ENCODE results near the gene DLL4. TPM values are rescaled to one million over a fixed set of nuclear protein-coding genes. Genes with fewer than 3 reads are reported as not detected.

DLL4 gene
- total and polyA plus RNA-seq, 11 donors: 4.7 to 20.8 (median 11.1) TPM

DNA sequence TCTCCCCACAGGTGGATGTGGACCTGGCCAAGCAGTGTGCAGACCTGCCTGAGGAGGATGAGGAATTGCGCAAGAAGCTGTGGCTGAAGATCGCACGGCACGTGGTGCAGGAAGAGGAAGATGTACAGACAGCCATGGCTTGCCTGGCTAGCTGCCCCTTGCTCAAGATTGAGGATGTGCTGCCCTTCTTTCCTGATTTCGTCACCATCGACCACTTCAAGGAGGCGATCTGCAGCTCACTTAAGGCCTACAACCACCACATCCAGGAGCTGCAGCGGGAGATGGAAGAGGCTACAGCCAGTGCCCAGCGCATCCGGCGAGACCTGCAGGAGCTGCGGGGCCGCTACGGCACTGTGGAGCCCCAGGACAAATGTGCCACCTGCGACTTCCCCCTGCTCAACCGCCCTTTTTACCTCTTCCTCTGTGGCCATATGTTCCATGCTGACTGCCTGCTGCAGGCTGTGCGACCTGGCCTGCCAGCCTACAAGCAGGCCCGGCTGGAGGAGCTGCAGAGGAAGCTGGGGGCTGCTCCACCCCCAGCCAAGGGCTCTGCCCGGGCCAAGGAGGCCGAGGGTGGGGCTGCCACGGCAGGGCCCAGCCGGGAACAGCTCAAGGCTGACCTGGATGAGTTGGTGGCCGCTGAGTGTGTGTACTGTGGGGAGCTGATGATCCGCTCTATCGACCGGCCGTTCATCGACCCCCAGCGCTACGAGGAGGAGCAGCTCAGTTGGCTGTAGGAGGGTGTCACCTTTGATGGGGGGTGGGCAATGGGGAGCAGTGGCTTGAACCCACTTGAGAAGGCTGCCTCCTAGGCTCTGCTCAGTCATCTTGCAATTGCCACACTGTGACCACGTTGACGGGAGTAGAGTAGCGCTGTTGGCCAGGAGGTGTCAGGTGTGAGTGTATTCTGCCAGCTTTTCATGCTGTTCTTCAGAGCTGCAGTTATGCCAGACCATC lies 26.3 kb upstream of the DLL4 start:
- intact Hi-C loops (cut with DNase I): loop anchor here in 8 of 10 donors (2.0 to 10.0 kb wide), 6 partner anchors 212 to 432 kb away; partner anchors contain the start of genes INO80 (in 4 of the 8), NUSAP1 (in 1 of the 8) and OIP5 (in 1 of the 8)
- H3K27me3 ChIP-seq: no peaks in the 10 kb centered on the region
- H3K36me3 ChIP-seq: peaks cover 3 to 62% (median 58%) of the 10 kb centered on the region in 9 donors
- no peak overlapping the region for H3K4me3 ChIP-seq
- TF ChIP-seq, protein P1, sequence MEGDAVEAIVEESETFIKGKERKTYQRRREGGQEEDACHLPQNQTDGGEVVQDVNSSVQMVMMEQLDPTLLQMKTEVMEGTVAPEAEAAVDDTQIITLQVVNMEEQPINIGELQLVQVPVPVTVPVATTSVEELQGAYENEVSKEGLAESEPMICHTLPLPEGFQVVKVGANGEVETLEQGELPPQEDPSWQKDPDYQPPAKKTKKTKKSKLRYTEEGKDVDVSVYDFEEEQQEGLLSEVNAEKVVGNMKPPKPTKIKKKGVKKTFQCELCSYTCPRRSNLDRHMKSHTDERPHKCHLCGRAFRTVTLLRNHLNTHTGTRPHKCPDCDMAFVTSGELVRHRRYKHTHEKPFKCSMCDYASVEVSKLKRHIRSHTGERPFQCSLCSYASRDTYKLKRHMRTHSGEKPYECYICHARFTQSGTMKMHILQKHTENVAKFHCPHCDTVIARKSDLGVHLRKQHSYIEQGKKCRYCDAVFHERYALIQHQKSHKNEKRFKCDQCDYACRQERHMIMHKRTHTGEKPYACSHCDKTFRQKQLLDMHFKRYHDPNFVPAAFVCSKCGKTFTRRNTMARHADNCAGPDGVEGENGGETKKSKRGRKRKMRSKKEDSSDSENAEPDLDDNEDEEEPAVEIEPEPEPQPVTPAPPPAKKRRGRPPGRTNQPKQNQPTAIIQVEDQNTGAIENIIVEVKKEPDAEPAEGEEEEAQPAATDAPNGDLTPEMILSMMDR (IDR thresholded peaks at IDR 0.05): no peak
- TF ChIP-seq POLR2A (IDR thresholded peaks at IDR 0.05): no peak
- H3K27ac ChIP-seq: peak overlapping the region in 2 of 12 donors; percentile 4 to 64
- H3K4me1 ChIP-seq: peaks cover 4 to 53% (median 41%) of the 10 kb centered on the region in 12 donors
- 80 to 93% (median 85%) methylated on average over 29 to 33 of the region's 33 CpGs for WGBS, 4 donors
- ATAC-seq (no peak), DNase-seq (peak in 2 of 5 donors; percentile 57 to 65)
- no peaks in the 10 kb centered on the region for H3K9me3 ChIP-seq

DNA sequence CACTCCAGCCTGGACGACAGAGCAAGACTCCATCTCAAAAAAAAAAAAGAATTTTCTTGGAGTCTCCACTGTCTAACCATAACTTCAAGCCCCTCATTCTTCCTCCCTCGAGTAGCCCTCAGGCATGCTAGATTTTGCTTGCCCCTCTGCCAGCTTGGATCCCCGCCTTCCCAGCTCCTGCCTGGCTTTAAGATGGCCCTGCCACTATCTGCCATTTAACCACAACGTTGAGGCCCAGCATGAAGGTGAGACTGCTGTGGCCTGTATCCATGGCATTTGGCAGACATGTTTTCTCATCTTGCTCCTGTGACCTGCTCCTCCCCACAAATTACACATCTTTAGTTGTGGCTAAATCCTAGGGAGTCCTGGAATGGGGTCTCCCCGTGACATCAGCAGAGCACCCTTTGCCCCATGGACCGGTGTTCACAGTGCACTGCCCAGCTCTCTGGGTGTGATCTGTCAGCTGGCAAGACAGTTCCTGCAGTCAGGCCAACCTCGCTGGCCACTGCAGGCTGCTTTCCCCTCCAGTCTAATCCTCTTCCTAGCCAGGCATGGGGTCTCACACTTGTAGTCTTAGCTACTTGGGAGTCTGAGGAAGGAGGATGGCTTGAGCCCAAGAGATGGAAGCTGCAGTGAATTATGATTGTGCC lies 24.5 kb upstream of the DLL4 start:
- peaks cover 4 to 64% (median 47%) of the 10 kb centered on the region in 12 donors for H3K4me1 ChIP-seq
- DNase-seq (peak in 1 of 5 donors; percentile 30), ATAC-seq (no peak)
- H3K27me3 ChIP-seq: no peaks in the 10 kb centered on the region
- peaks cover 3 to 45% (median 40%) of the 10 kb centered on the region in 9 donors for H3K36me3 ChIP-seq
- 70 to 86% (median 77%) methylated on average over 7 of the region's 7 CpGs for WGBS, 4 donors
- H3K4me3 ChIP-seq: no peak overlapping the region
- TF ChIP-seq, protein P1 (IDR thresholded peaks at IDR 0.05): no peak
- no peak for TF ChIP-seq POLR2A (IDR thresholded peaks at IDR 0.05)
- H3K27ac ChIP-seq: peak overlapping the region in 6 of 12 donors; percentile 17 to 100 (median 94)
- intact Hi-C loops (cut with DNase I): loop anchor here (1.0 to 10.0 kb wide), 13 partner anchors 38 to 430 kb away; partner anchors contain the start of genes INO80 (in 4 of the 10), NUSAP1 (in 1 of the 10) and OIP5 (in 1 of the 10)
- H3K9me3 ChIP-seq: no peaks in the 10 kb centered on the region

DNA sequence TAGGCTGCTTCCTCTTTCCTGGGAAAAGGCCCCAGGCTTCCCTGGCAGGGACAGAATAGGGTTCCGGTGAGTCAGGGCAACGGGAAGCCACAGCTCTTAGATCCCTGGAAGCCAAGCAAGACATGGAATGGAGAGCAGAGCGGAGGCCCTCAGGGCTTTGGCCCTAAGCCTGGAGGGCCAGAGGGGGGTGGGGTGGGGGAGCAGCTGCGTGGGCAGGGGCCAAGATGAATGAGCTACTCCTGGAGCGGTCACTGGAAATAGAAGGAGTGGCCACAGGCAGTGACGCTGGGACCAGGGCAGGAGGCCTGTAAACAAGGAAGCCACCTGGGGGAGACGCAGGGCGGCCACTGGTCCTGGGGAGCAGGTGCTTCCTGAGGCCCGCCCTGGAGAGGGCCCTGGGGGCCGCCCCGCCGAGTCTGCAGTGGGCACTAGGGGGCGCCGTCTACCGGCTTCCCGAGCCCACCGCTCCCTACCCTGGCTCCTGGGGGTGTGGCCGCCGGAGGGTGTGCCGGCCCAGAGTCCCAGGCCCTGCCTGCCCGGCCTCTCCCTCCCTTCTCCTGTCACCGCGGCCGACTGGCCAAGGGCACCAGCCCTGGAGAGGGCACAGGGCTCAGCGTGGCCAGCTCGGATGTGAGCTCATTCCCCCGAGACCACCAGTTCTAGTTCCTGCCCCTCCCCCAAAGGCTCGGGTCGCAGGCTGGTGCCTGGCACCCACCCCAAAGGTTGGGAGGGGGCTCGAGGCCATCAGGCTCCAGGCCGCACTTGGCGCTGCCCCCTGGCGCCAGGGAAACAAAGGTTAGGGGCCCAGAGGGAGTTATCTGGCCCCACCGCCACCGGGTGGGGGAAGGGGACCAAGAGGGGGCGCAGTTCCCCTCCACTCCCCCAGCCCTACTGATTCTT lies 22.8 kb upstream of the DLL4 start:
- H3K4me1 ChIP-seq: peaks cover 4 to 76% (median 43%) of the 10 kb centered on the region in 12 donors

More for the DNA sequence above, 22.8 kb upstream of the DLL4 start:
- WGBS, 4 donors: 1 to 5% (median 1%) methylated on average over 9 to 36 of the region's 36 CpGs
- no peaks in the 10 kb centered on the region for H3K27me3 ChIP-seq
- peak overlapping the region; percentile 87 to 100 (median 96) for H3K27ac ChIP-seq
- peak; percentile 83 to 90 (median 86) for ATAC-seq
- TF ChIP-seq POLR2A (IDR thresholded peaks at IDR 0.05): peak in 1 of 2 donors; percentile 56
- TF ChIP-seq, protein P1 (IDR thresholded peaks at IDR 0.05): peak; percentile 72 to 96 (median 88)
- peak overlapping the region; percentile 1 to 66 (median 56) for H3K4me3 ChIP-seq
- peak; percentile 93 to 95 (median 93) for DNase-seq
- H3K36me3 ChIP-seq: peaks cover 0 to 29% (median 24%) of the 10 kb centered on the region in 9 donors
- intact Hi-C loops (cut with DNase I): loop anchor here in 8 of 10 donors (1.0 to 10.0 kb wide), 11 partner anchors 22 to 428 kb away; partner anchors contain the start of genes INO80 (in 4 of the 8), DLL4 (in 2 of the 8), NUSAP1 (in 1 of the 8) and OIP5 (in 1 of the 8)
- H3K9me3 ChIP-seq: no peaks in the 10 kb centered on the region

Measured in heart left ventricle (tissue), 16 donors.